Peyer's patch (tissue), 4 donors: ENCODE data around the gene SMAGP.

ENCODE experiments used
- CTCF ChIP-seq, 6 experiments: fragments of 450-650 bp in 4 of 6; fragments of 200-600 bp in 2 of 6; sonication (generic) in 1 of 6; IDR thresholded peaks; one replicate each; pipeline ENCODE4 v1.5.1; 2017 to 2019; ENCODE audit warnings: antibody characterized with exemption in 6 of 6, mild to moderate bottlenecking in 3 of 6, moderate library complexity in 1 of 6
- POLR2A ChIP-seq, 2 donors: fragments of 450-650 bp; IDR thresholded peaks; one replicate each; pipeline ENCODE4 v1.5.1; 2017; ENCODE audit warnings: antibody characterized with exemption in 2 of 2, mild to moderate bottlenecking in 2 of 2, moderate library complexity in 2 of 2

DNA sequence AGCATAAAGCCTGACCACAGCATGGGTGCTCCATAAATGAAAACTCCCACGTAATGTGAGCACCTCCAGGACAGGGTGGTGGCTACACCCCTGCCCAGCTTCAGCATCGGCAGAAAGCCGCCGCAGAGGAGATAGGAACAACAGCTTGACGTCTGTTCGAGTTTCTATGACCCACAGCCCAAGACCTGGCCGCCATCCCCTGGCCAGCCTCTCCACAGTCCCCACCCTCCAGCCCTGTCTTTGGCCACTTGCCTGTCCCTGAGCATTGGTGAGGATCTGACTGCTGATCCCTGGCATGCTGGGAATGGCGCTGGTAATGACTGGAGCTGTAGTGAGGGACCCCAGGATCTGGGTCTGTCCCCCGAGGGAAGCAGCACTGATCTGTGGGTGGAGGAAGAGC, 73.7 kb downstream of the SMAGP start:
- no peak for TF ChIP-seq CTCF (IDR thresholded peaks at IDR 0.05)
- TF ChIP-seq POLR2A (IDR thresholded peaks at IDR 0.05), result no peak
